Hepatocyte (in vitro differentiated cells): Measurements from ENCODE around the gene C5orf58. TPM values are rescaled to one million over a fixed set of nuclear protein-coding genes. Genes with fewer than 3 reads are reported as not detected.
"Not testable (repeated sequence)": the region's sequence is repeated elsewhere in the genome, so short reads cannot be mapped to it uniquely, and the experiment has no call there.

Source experiments
- DNase-seq: peaks from one replicate; pipeline ENCODE4 v3.0.0-alpha.2; 2016; ENCODE audit warnings: low spot score
- H2AFZ ChIP-seq: fragments of 200-600 bp; sonication (generic); 2 replicates; pipeline ENCODE4 v1.6.0; 2016; ENCODE audit warnings: antibody characterized with exemption, mild to moderate bottlenecking
- H3K27ac ChIP-seq: fragments of 200-600 bp; sonication (generic); 2 replicates; pipeline ENCODE4 v1.5.1; 2016; ENCODE audit warnings: mild to moderate bottlenecking
- H3K27me3 ChIP-seq: fragments of 200-600 bp; sonication (generic); 2 replicates; pipeline ENCODE4 v1.6.1; 2016
- H3K36me3 ChIP-seq: fragments of 200-600 bp; sonication (generic); replicated peaks from 2 replicates; pipeline ENCODE4 v1.5.1; 2016; ENCODE audit warnings: low read depth; ENCODE audit not compliant: insufficient read depth
- H3K4me1 ChIP-seq: fragments of 200-600 bp; sonication (generic); 2 replicates; pipeline ENCODE4 v1.5.1; 2016; ENCODE audit warnings: mild to moderate bottlenecking, moderate library complexity; ENCODE audit not compliant: insufficient read depth
- H3K4me2 ChIP-seq: fragments of 200-600 bp; sonication (generic); 2 replicates; pipeline ENCODE4 v1.6.0; 2016
- H3K4me3 ChIP-seq: fragments of 200-600 bp; sonication (generic); 2 replicates; pipeline ENCODE4 v1.5.1; 2016; ENCODE audit warnings: mild to moderate bottlenecking
- H3K79me2 ChIP-seq: fragments of 200-600 bp; sonication (generic); 2 replicates; pipeline ENCODE4 v1.6.0; 2017; ENCODE audit warnings: mild to moderate bottlenecking
- H3K9me2 ChIP-seq: fragments of 200-600 bp; sonication (generic); replicated peaks from 2 replicates; pipeline ENCODE4 v1.6.0; 2017; ENCODE audit warnings: mild to moderate bottlenecking; ENCODE audit not compliant: insufficient read depth
- H3K9me3 ChIP-seq: fragments of 200-600 bp; sonication (generic); 2 replicates; pipeline ENCODE4 v1.5.1; 2016; ENCODE audit warnings: low read depth, mild to moderate bottlenecking
- H4K20me1 ChIP-seq: fragments of 200-600 bp; sonication (generic); 2 replicates; pipeline ENCODE4 v1.6.0; 2016; ENCODE audit warnings: mild to moderate bottlenecking; ENCODE audit not compliant: insufficient read depth, poor library complexity, severe bottlenecking
- CTCF ChIP-seq: fragments of 200-600 bp; sonication (generic); IDR thresholded peaks from 2 replicates; pipeline ENCODE4 v1.5.1; 2016; ENCODE audit warnings: antibody characterized with exemption, mild to moderate bottlenecking; ENCODE audit not compliant: poor library complexity
- EZH2 ChIP-seq: fragments of 200-600 bp; sonication (generic); IDR thresholded peaks from 2 replicates; pipeline ENCODE4 v1.6.1; 2016; ENCODE audit warnings: antibody characterized with exemption, mild to moderate bottlenecking, borderline replicate concordance
- EZH2phosphoT487 ChIP-seq: fragments of 200-600 bp; sonication (generic); IDR thresholded peaks from one replicate; pipeline ENCODE4 v1.6.1; 2018; ENCODE audit warnings: antibody characterized with exemption, mild to moderate bottlenecking, low read depth, moderate library complexity; ENCODE audit not compliant: unreplicated experiment, severe bottlenecking
- WGBS: methylation state at CpG from one replicate; pipeline ENCODE4 v1.1.6; 2016; ENCODE audit warnings: low lambda C conversion rate; ENCODE audit errors: missing lambda C conversion rate; 5-methylcytosine and 5-hydroxymethylcytosine counted together
- polyA plus RNA-seq: library from polyadenylated mRNA; unstranded; fragments of >200 nt; fragmentation: Nextera tagmentation; extraction: Ambion mirVana; gene quantifications from 2 replicates; pipeline ENCODE4 v1.2.1, GENCODE V29; 2016
- total RNA-seq: library from RNA; depleted of rRNA; stranded (reverse); fragments of >200 nt; gene quantifications from 2 replicates; pipeline ENCODE4 v1.2.3, GENCODE V29; 2014

Gene C5orf58
- total and polyA plus RNA-seq, 2 experiments from 2014 or later = 0.58 TPM; not detected in 1

DNA sequence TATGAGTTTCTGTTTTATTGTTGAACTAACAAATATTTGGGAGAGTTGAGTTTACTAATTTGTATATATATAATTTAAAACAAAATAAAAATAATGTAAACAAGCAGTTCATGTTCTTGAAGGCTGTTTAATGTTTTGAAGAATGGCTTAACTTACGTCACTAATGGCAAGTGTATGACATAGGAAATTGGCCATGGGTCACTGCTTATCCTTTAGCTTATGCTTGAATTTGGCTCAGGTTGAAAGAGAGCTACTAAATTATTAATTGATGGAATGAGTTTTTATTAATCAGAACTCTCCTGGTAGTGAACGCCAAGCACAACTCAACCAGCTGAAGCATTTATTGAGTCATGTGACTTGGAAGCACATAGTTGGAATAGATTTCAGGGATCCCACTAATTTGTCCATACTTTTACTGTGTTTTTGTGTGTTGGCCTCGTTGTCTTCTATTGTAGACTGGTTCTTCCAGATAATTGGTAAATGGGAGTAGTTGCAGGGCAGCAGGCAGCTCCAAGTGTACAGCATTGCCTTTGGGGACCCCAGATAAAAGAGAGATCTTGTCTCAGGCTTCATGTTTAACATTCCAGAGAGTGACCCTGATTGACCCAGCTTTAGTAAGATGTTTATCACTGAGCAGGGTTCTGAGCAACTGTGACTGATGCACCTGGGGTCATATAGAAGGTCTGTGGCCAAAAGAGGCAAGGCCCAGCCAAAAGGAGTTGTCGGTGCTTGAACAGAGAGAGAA, 13.5 kb downstream of the C5orf58 start:
- no peaks in the 10 kb centered on the region for H3K79me2 ChIP-seq
- H3K4me3 ChIP-seq = no peak overlapping the region
- TF ChIP-seq CTCF (no peak), EZH2 (no peak), EZH2phosphoT487 (no peak)
- DNase-seq = no peak
- H3K4me1 ChIP-seq = no peaks in the 10 kb centered on the region
- no peaks in the 10 kb centered on the region for H3K9me3 ChIP-seq
- no peaks in the 10 kb centered on the region for H4K20me1 ChIP-seq
- peaks cover 13% of the 10 kb centered on the region for H3K27me3 ChIP-seq
- no peak overlapping the region for H3K4me2 ChIP-seq
- H3K36me3 ChIP-seq = no peaks in the 10 kb centered on the region
- H3K27ac ChIP-seq = no peak overlapping the region
- H2AFZ ChIP-seq = no peak overlapping the region
- H3K9me2 ChIP-seq = no peaks in the 10 kb centered on the region
- 75% methylated on average over 4 of the region's 4 CpGs for WGBS

- Histone ChIP-seq H2AFZ (no peak overlapping the region), H3K4me3 (no peak overlapping the region), H3K27me3 (peaks cover 21% of the 10 kb centered on the region), H3K79me2 (no peaks in the 10 kb centered on the region), H4K20me1 (no peaks in the 10 kb centered on the region), H3K9me2 (no peaks in the 10 kb centered on the region), H3K4me2 (no peak overlapping the region), H3K9me3 (no peaks in the 10 kb centered on the region), H3K4me1 (no peaks in the 10 kb centered on the region), H3K36me3 (no peaks in the 10 kb centered on the region), H3K27ac (no peak overlapping the region)
- TF ChIP-seq EZH2phosphoT487 = no peak
- no peak for DNase-seq
- WGBS = 49% methylated on average over 2 of the region's 2 CpGs
These were observed 14.6 kb downstream of the C5orf58 start for GRCh38 chr5:170247363-170247762.

GRCh38 chr5:170248172-170248930, 15.6 kb downstream of the C5orf58 start:
- H3K36me3 ChIP-seq = no peaks in the 10 kb centered on the region
- DNase-seq = no peak
- H3K79me2 ChIP-seq = no peaks in the 10 kb centered on the region
- no peaks in the 10 kb centered on the region for H3K9me3 ChIP-seq
- H3K4me1 ChIP-seq = no peaks in the 10 kb centered on the region
- no peaks in the 10 kb centered on the region for H3K9me2 ChIP-seq
- peaks cover 31% of the 10 kb centered on the region for H3K27me3 ChIP-seq
- no peak overlapping the region for H3K4me3 ChIP-seq
- H3K4me2 ChIP-seq = no peak overlapping the region
- no peaks in the 10 kb centered on the region for H4K20me1 ChIP-seq
- no peak overlapping the region for H3K27ac ChIP-seq
- TF ChIP-seq EZH2phosphoT487 = no peak
- no peak for TF ChIP-seq CTCF
- no peak for TF ChIP-seq EZH2
- H2AFZ ChIP-seq = no peak overlapping the region
- 72% methylated on average over 6 of the region's 6 CpGs for WGBS

GRCh38 chr5:170248931-170249227, 16.1 kb downstream of the C5orf58 start:
- H3K4me1 ChIP-seq, H4K20me1 ChIP-seq, H3K9me3 ChIP-seq, H3K4me3 ChIP-seq, DNase-seq, H2AFZ ChIP-seq, H3K79me2 ChIP-seq, H3K9me2 ChIP-seq, H3K4me2 ChIP-seq, H3K36me3 ChIP-seq, H3K27ac ChIP-seq: not testable (repeated sequence)
- WGBS = 90% methylated on average over 4 of the region's 4 CpGs
- peaks cover 35% of the 10 kb centered on the region for H3K27me3 ChIP-seq
